ENCODE data around the gene OBP2B.

DNA sequence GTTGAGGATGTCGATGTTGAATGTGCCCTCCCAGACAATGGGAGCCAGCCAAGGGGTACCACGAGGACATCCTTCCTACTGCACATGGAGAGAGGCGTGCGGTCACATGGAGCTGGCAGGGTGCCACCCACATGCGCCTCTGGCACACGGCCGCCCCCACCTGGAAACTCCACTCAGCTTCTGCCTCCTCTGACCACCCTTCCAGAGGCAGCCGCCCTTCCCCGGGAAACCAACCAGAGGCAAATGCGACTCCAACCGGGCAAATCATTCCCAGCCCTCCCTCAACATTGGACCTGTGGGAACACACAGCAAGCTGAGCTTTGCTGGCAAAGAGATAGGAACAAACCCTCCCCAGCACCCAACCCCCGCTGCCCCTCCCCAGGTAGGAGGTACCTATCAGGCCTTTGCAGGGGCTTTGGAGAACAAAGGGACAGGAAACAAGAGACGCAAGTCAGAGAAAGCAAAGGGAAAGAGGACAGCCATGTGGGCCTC is 48.5 kb upstream of the OBP2B start:
- TF ChIP-seq EZH2 (IDR thresholded peaks at IDR 0.05; ENCODE audit: low read depth, unreplicated experiment): no peak
- TF ChIP-seq POLR2AphosphoS5 (IDR thresholded peaks at IDR 0.05; ENCODE audit: low read depth): no peak
- TF ChIP-seq, protein P1, sequence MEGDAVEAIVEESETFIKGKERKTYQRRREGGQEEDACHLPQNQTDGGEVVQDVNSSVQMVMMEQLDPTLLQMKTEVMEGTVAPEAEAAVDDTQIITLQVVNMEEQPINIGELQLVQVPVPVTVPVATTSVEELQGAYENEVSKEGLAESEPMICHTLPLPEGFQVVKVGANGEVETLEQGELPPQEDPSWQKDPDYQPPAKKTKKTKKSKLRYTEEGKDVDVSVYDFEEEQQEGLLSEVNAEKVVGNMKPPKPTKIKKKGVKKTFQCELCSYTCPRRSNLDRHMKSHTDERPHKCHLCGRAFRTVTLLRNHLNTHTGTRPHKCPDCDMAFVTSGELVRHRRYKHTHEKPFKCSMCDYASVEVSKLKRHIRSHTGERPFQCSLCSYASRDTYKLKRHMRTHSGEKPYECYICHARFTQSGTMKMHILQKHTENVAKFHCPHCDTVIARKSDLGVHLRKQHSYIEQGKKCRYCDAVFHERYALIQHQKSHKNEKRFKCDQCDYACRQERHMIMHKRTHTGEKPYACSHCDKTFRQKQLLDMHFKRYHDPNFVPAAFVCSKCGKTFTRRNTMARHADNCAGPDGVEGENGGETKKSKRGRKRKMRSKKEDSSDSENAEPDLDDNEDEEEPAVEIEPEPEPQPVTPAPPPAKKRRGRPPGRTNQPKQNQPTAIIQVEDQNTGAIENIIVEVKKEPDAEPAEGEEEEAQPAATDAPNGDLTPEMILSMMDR (conservative IDR thresholded peaks at IDR 0.05; ENCODE audit: low read depth in 2 of 2): 0 out of 4 replicates have a peak, but pooled peaks of 1 of the 2 experiments have one; percentile 16
- no peak for TF ChIP-seq ZNF114 (CRISPR knock-in tag; IDR thresholded peaks at IDR 0.05)
- TF ChIP-seq, protein P2, sequence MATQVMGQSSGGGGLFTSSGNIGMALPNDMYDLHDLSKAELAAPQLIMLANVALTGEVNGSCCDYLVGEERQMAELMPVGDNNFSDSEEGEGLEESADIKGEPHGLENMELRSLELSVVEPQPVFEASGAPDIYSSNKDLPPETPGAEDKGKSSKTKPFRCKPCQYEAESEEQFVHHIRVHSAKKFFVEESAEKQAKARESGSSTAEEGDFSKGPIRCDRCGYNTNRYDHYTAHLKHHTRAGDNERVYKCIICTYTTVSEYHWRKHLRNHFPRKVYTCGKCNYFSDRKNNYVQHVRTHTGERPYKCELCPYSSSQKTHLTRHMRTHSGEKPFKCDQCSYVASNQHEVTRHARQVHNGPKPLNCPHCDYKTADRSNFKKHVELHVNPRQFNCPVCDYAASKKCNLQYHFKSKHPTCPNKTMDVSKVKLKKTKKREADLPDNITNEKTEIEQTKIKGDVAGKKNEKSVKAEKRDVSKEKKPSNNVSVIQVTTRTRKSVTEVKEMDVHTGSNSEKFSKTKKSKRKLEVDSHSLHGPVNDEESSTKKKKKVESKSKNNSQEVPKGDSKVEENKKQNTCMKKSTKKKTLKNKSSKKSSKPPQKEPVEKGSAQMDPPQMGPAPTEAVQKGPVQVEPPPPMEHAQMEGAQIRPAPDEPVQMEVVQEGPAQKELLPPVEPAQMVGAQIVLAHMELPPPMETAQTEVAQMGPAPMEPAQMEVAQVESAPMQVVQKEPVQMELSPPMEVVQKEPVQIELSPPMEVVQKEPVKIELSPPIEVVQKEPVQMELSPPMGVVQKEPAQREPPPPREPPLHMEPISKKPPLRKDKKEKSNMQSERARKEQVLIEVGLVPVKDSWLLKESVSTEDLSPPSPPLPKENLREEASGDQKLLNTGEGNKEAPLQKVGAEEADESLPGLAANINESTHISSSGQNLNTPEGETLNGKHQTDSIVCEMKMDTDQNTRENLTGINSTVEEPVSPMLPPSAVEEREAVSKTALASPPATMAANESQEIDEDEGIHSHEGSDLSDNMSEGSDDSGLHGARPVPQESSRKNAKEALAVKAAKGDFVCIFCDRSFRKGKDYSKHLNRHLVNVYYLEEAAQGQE (IDR thresholded peaks at IDR 0.05; ENCODE audit: unreplicated experiment): no peak

Measured in GM23338 (cell line).